ENCODE data around the gene GRID1.

The GRID1 gene

DNA sequence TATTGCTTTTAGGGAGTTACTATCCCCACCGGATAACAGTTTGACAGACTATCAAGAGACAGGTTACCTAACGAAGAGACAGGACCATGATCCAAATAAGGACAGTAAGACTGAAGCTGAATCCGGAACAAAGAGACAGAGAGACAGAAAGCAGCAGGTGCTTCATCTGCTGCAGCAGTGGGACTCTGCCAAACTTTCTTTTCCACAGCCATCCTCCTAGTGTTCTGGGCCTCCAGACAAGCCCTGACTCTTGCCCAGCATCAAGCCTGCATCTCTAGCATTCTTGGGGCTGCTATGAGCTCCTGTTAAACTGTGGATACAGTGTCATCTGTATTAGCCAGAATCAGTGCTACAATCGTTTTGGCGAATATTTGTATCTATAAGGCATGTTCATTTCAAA lies 761.7 kb downstream of the GRID1 start:
- no peak for DNase-seq (ENCODE audit: low read depth)
- no peak for TF ChIP-seq CTCF (IDR thresholded peaks at IDR 0.05; ENCODE audit: low read length, missing control alignments)
- no peak overlapping the region for H3K4me3 ChIP-seq (replicated peaks; ENCODE audit: low read depth, low read length)

- no peak for DNase-seq (ENCODE audit: low read depth)
- H3K4me3 ChIP-seq (replicated peaks; ENCODE audit: low read depth, low read length) = no peak overlapping the region
- no peak for TF ChIP-seq CTCF (IDR thresholded peaks at IDR 0.05; ENCODE audit: low read length, missing control alignments)
These were observed 762.4 kb downstream of the GRID1 start for GRCh38 chr10:85604136-85604725.

- no peak overlapping the region for H3K4me3 ChIP-seq (replicated peaks; ENCODE audit: low read depth, low read length)
- TF ChIP-seq CTCF (IDR thresholded peaks at IDR 0.05; ENCODE audit: low read length, missing control alignments) = no peak
- no peak for DNase-seq (ENCODE audit: low read depth)
These were observed 763.2 kb downstream of the GRID1 start for GRCh38 chr10:85603151-85603940.

DNA sequence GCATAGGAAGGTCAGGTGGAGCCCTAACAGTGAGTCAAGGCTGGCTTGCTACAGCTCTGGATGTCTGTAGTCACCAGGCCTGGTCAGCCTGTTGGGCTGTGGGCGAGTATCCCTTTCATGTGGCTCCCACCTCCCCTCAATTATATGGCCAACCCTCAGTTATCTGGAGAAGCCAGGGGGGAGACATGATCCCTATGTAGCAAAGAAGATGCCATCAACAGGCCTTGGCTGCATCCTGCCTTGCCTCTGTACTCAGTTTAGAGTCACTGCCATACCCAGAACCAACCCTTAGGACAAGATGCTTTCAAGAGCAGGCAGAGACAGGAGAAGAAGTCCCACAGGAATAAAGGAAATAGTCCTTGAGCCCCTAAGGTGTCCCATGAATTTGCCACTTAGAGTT lies 763.9 kb downstream of the GRID1 start:
- no peak overlapping the region for H3K4me3 ChIP-seq (replicated peaks; ENCODE audit: low read depth, low read length)
- no peak for DNase-seq (ENCODE audit: low read depth)
- TF ChIP-seq CTCF (IDR thresholded peaks at IDR 0.05; ENCODE audit: low read length, missing control alignments) = no peak

DNA sequence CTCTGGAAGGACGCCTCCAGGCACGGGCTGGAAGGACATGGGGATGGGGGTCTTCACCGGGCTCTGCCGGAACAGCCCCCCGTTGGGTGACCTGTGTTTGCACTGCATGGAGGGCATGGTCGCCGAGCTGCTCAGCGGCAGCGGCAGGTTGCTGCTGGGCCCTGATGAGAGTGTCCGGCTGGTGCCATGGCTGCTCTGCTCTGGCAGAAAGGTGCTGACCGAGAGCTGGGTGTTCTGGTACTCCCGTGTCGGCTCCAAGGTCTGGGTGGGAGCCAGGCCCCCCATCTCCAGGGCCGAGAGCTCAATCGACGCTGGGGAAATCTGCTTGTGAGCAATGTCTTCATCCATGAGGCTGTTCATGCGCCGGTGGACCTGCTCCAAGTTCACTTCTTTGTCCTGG lies 764.3 kb downstream of the GRID1 start:
- H3K4me3 ChIP-seq (replicated peaks; ENCODE audit: low read depth, low read length) = no peak overlapping the region
- TF ChIP-seq CTCF (IDR thresholded peaks at IDR 0.05; ENCODE audit: low read length, missing control alignments) = no peak
- DNase-seq (ENCODE audit: low read depth) = no peak

- DNase-seq (ENCODE audit: low read depth) = no peak
- TF ChIP-seq CTCF (IDR thresholded peaks at IDR 0.05; ENCODE audit: low read length, missing control alignments) = no peak
- H3K4me3 ChIP-seq (replicated peaks; ENCODE audit: low read depth, low read length) = no peak overlapping the region
These were observed 765.1 kb downstream of the GRID1 start for GRCh38 chr10:85601526-85601925.

DNA sequence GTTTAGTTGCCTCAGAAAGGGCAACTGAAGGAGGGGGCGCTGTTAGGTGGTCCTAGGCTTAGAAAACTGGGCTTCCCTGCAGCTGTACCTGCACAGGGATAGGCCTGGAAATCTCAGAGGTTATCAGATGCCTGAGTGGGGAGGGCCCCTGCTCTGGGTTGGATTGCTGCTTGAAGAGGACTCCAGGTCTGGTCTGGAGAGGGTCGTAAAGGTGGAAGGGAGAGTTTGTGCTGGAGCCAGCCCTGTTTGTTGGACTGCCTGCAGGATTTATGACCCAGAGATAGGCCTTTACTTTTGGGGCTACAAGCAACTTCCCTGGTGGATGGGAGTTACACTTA lies 765.9 kb downstream of the GRID1 start:
- TF ChIP-seq CTCF (IDR thresholded peaks at IDR 0.05; ENCODE audit: low read length, missing control alignments) = no peak
- DNase-seq (ENCODE audit: low read depth) = no peak
- no peak overlapping the region for H3K4me3 ChIP-seq (replicated peaks; ENCODE audit: low read depth, low read length)

Measured in fibroblast of pulmonary artery (primary cell).